HG03108 (cell line): ENCODE measurements around the gene OBP2A.

Experiments used
- ATAC-seq: cut with Tn5 transposase; IDR thresholded peaks from one replicate; pipeline ENCODE4 v1.9.1; 2021; ENCODE audit warnings: moderate library complexity; ENCODE audit not compliant: unreplicated experiment

Gene OBP2A

GRCh38 chr9:135575995-135576631, 30.2 kb downstream of the OBP2A start:
- ATAC-seq = no peak

GRCh38 chr9:135577256-135577655, 31.3 kb downstream of the OBP2A start:
- no peak for ATAC-seq

GRCh38 chr9:135579356-135579755, 33.4 kb downstream of the OBP2A start:
- no peak for ATAC-seq

GRCh38 chr9:135579889-135580660, 34.1 kb downstream of the OBP2A start:
- ATAC-seq = no peak

GRCh38 chr9:135580664-135581380, 34.9 kb downstream of the OBP2A start:
- ATAC-seq = no peak

- no peak for ATAC-seq
Measured at GRCh38 chr9:135581636-135582426, 35.9 kb downstream of the OBP2A start.

GRCh38 chr9:135582541-135582940, 36.6 kb downstream of the OBP2A start:
- no peak for ATAC-seq

GRCh38 chr9:135582966-135583687, 37.2 kb downstream of the OBP2A start:
- no peak for ATAC-seq

GRCh38 chr9:135583688-135584011, 37.7 kb downstream of the OBP2A start:
- no peak for ATAC-seq

- ATAC-seq = no peak
Measured at GRCh38 chr9:135584371-135584770, 38.4 kb downstream of the OBP2A start.

GRCh38 chr9:135584934-135585333, 39.0 kb downstream of the OBP2A start:
- no peak for ATAC-seq

GRCh38 chr9:135586601-135587109, 40.7 kb downstream of the OBP2A start:
- ATAC-seq = no peak

- ATAC-seq = no peak
Measured at GRCh38 chr9:135587658-135588057, 41.7 kb downstream of the OBP2A start.

GRCh38 chr9:135588371-135588770, 42.4 kb downstream of the OBP2A start:
- ATAC-seq = no peak

- ATAC-seq = no peak
Measured at GRCh38 chr9:135588886-135589595, 43.1 kb downstream of the OBP2A start.

GRCh38 chr9:135589596-135590485, 43.9 kb downstream of the OBP2A start:
- ATAC-seq = no peak

- ATAC-seq = no peak
Measured at GRCh38 chr9:135590486-135591079, 44.7 kb downstream of the OBP2A start.
